SK-N-SH (cell line): ENCODE data around the gene CDH4. TPM values are rescaled to one million over a fixed set of nuclear protein-coding genes. Genes with fewer than 3 reads are reported as not detected.

Source experiments
- CTCF ChIA-PET: fragments of 300-600, 350-600 bp; formaldehyde crosslinking; extraction: SDS; loops from one replicate; lab custom pipeline; 2021; lab: Yijun Ruan, JAX
- POLR2A ChIA-PET: fragments of 350-600 bp; sonication (Branson Sonifier 250); formaldehyde crosslinking; extraction: SDS; loops from one replicate; lab custom pipeline; 2020; ENCODE audit warnings: antibody characterized with exemption, inconsistent platforms; lab: Yijun Ruan, JAX
- DNase-seq: peaks from one replicate; pipeline ENCODE4 v3.0.0; 2012
- H2AFZ ChIP-seq: fragments of 200-600 bp; sonication (generic); 2 replicates; pipeline ENCODE4 v1.8.1; 2016; ENCODE audit warnings: antibody characterized with exemption, mild to moderate bottlenecking, low read depth
- H3F3A ChIP-seq: fragments of 200-600 bp; sonication (generic); replicated peaks from 2 replicates; pipeline ENCODE3; 2016; ENCODE audit warnings: antibody characterized with exemption, mild to moderate bottlenecking; ENCODE audit not compliant: insufficient read depth
- H3K27ac ChIP-seq, 2 experiments: fragments of 200-500 bp in 1 of 2; fragments of 200-600 bp in 1 of 2; sonication (Bioruptor generic) in 1 of 2; sonication (generic), shearing (Covaris generic) in 1 of 2; 2 replicates each; pipeline versions ENCODE4 v1.5.1 to v1.6.1; 2014 to 2016; ENCODE audit warnings: low read depth in 2 of 2, inconsistent platforms in 1 of 2, low read length in 1 of 2, mild to moderate bottlenecking in 1 of 2, mixed read lengths in 1 of 2
- H3K27me3 ChIP-seq: fragments of 200-600 bp; sonication (generic), shearing (Covaris generic); 2 replicates; pipeline ENCODE4 v1.6.1; 2016; ENCODE audit warnings: mixed run types; ENCODE audit not compliant: insufficient read depth
- H3K36me3 ChIP-seq, 2 experiments: fragments of 200-500 bp in 1 of 2; fragments of 200-600 bp in 1 of 2; sonication (Bioruptor generic) in 1 of 2; sonication (generic) in 1 of 2; replicated peaks in 1 of 2; 2 replicates each; pipeline versions ENCODE3 to v1.5.1; 2014 to 2016; ENCODE audit warnings: low read length in 1 of 2, mild to moderate bottlenecking in 1 of 2; ENCODE audit not compliant: insufficient read depth in 2 of 2, control insufficient read depth in 1 of 2
- H3K4me1 ChIP-seq, 2 experiments: fragments of 200-500 bp in 1 of 2; fragments of 200-600 bp in 1 of 2; sonication (Bioruptor generic) in 1 of 2; sonication (generic), shearing (Covaris generic) in 1 of 2; 2 replicates each; pipeline versions ENCODE4 v1.5.1 to v1.6.1; 2014 to 2016; ENCODE audit warnings: low read depth in 1 of 2, low read length in 1 of 2, mixed run types in 1 of 2; ENCODE audit not compliant: insufficient read depth in 2 of 2, control insufficient read depth in 1 of 2
- H3K4me2 ChIP-seq: fragments of 200-600 bp; sonication (generic), shearing (Covaris generic); 2 replicates; pipeline ENCODE4 v1.6.1; 2017; ENCODE audit warnings: mixed run types
- H3K4me3 ChIP-seq, 2 experiments: fragments of 200-500 bp in 1 of 2; fragments of 200-600 bp in 1 of 2; sonication (Bioruptor generic) in 1 of 2; sonication (generic), shearing (Covaris generic) in 1 of 2; 2 replicates each; pipeline versions ENCODE4 v1.5.1 to v1.8.1; 2014 to 2016; ENCODE audit warnings: low read depth in 2 of 2, inconsistent platforms in 1 of 2, low read length in 1 of 2, mild to moderate bottlenecking in 1 of 2, mixed read lengths in 1 of 2, moderate library complexity in 1 of 2
- H3K79me2 ChIP-seq: fragments of 200-600 bp; sonication (generic); 2 replicates; pipeline ENCODE4 v1.8.1; 2017; ENCODE audit warnings: mild to moderate bottlenecking; ENCODE audit not compliant: insufficient read depth
- H3K9ac ChIP-seq: fragments of 200-600 bp; sonication (generic); 2 replicates; pipeline ENCODE4 v1.6.1; 2017; ENCODE audit warnings: mixed run types
- H3K9me2 ChIP-seq: fragments of 200-600 bp; sonication (generic); 2 replicates; pipeline ENCODE4 v1.6.1; 2017; ENCODE audit warnings: mixed run types
- H3K9me3 ChIP-seq: fragments of 200-600 bp; sonication (generic); 2 replicates; pipeline ENCODE4 v1.6.1; 2017; ENCODE audit warnings: mixed run types, mild to moderate bottlenecking, moderate library complexity
- H4K20me1 ChIP-seq: fragments of 200-600 bp; sonication (generic); 2 replicates; pipeline ENCODE4 v1.6.1; 2017; ENCODE audit warnings: mild to moderate bottlenecking, mixed run types; ENCODE audit not compliant: insufficient read depth
- EZH2phosphoT487 ChIP-seq: fragments of 200-600 bp; sonication (generic); IDR thresholded peaks from 2 replicates; pipeline ENCODE4 v1.6.1; 2017; ENCODE audit warnings: low read depth, mixed run types, mild to moderate bottlenecking, antibody characterized with exemption, moderate library complexity, borderline replicate concordance
- FOSL2 ChIP-seq: IDR thresholded peaks from 2 replicates; pipeline ENCODE4 v1.4.0; 2012; ENCODE audit warnings: low read depth, mild to moderate bottlenecking, moderate library complexity, borderline replicate concordance
- FOXM1 ChIP-seq: IDR thresholded peaks from 2 replicates; pipeline ENCODE4 v1.4.0; 2012; ENCODE audit warnings: low read depth, mild to moderate bottlenecking
- GATA2 ChIP-seq: sonication (generic); formaldehyde crosslinking; IDR thresholded peaks from 2 replicates; pipeline ENCODE4 v1.5.0; 2020; ENCODE audit warnings: mild to moderate bottlenecking, missing genetic modification reagents
- IRF3 ChIP-seq: fragments of 150-350 bp; IDR thresholded peaks from 2 replicates; pipeline ENCODE4 v1.6.1; 2016; ENCODE audit warnings: mild to moderate bottlenecking, low read depth, low read length
- MXI1 ChIP-seq: IDR thresholded peaks from 2 replicates; pipeline ENCODE4 v1.6.1; 2012; ENCODE audit warnings: mild to moderate bottlenecking, low read depth, low read length, improper control_type of control experiment
- RCOR1 ChIP-seq: fragments of 150-350 bp; IDR thresholded peaks from 2 replicates; pipeline ENCODE4 v1.6.1; 2017; ENCODE audit warnings: antibody characterized with exemption, low read length
- RFX5 ChIP-seq: IDR thresholded peaks from 2 replicates; pipeline ENCODE4 v1.6.1; 2012; ENCODE audit warnings: mild to moderate bottlenecking, improper control_type of control experiment, low read length
- RXRA ChIP-seq: IDR thresholded peaks from 2 replicates; pipeline ENCODE4 v1.4.0; 2012; ENCODE audit warnings: low read depth, mild to moderate bottlenecking, borderline replicate concordance
- TAF1 ChIP-seq: IDR thresholded peaks from 2 replicates; pipeline ENCODE4 v1.6.1; 2012; ENCODE audit warnings: low read depth, mild to moderate bottlenecking, low read length, moderate library complexity, borderline replicate concordance
- TEAD4 ChIP-seq: IDR thresholded peaks from 2 replicates; pipeline ENCODE4 v1.4.0; 2012; ENCODE audit warnings: mild to moderate bottlenecking, borderline replicate concordance; ENCODE audit not compliant: insufficient read depth
- USF1 ChIP-seq: IDR thresholded peaks from 2 replicates; pipeline ENCODE4 v1.4.0; 2012; ENCODE audit warnings: low read depth, borderline replicate concordance
- ZBTB33 ChIP-seq: IDR thresholded peaks from 2 replicates; pipeline ENCODE4 v1.4.0; 2012; ENCODE audit warnings: low read depth, borderline replicate concordance
- WGBS: methylation state at CpG from one replicate; pipeline ENCODE4 v1.1.6; 2017; ENCODE audit warnings: low lambda C conversion rate; 5-methylcytosine and 5-hydroxymethylcytosine counted together
- polyA plus RNA-seq, 3 experiments: library from polyadenylated mRNA; depleted of rRNA; stranded (reverse); fragments of >200 nt; gene quantifications; 2 replicates each; pipeline ENCODE4 v1.2.3, GENCODE V29; 2012
- TF ChIP-seq, protein P1 (sequence below): IDR thresholded peaks from 2 replicates; pipeline ENCODE4 v1.6.1; 2012; ENCODE audit warnings: mild to moderate bottlenecking, low read depth, low read length, moderate library complexity
- TF ChIP-seq, protein P2 (sequence below): fragments of 150-350 bp; IDR thresholded peaks from 2 replicates; pipeline ENCODE4 v1.6.1; 2017; ENCODE audit warnings: antibody characterized with exemption, low read length, low read depth, borderline replicate concordance

Gene CDH4
- polyA plus RNA-seq, 1 of the 3 experiments (the other 2 are of a cell fraction) = not detected

GRCh38 chr20:61666471-61666832 is 414.4 kb downstream of the CDH4 start:
- DNase-seq = no peak
- Histone ChIP-seq H3F3A (no peaks in the 10 kb centered on the region), H4K20me1 (no peaks in the 10 kb centered on the region), H3K9me2 (no peaks in the 10 kb centered on the region), H2AFZ (no peak overlapping the region), H3K4me2 (no peak overlapping the region), H3K4me3 (no peak overlapping the region), H3K27ac (no peak overlapping the region), H3K4me1 (no peaks in the 10 kb centered on the region), H3K27me3 (no peaks in the 10 kb centered on the region), H3K9ac (no peak overlapping the region), H3K79me2 (no peaks in the 10 kb centered on the region), H3K9me3 (no peaks in the 10 kb centered on the region), H3K36me3 (no peaks in the 10 kb centered on the region)
- TF ChIP-seq IRF3 (no peak), EZH2phosphoT487 (no peak), RFX5 (no peak), FOXM1 (no peak), RCOR1 (no peak), RXRA (no peak), ZBTB33 (no peak), GATA2 (CRISPR knock-in tag) (no peak), FOSL2 (no peak), TAF1 (no peak), MXI1 (no peak), TEAD4 (no peak), USF1 (no peak)
- TF ChIP-seq, protein P1, sequence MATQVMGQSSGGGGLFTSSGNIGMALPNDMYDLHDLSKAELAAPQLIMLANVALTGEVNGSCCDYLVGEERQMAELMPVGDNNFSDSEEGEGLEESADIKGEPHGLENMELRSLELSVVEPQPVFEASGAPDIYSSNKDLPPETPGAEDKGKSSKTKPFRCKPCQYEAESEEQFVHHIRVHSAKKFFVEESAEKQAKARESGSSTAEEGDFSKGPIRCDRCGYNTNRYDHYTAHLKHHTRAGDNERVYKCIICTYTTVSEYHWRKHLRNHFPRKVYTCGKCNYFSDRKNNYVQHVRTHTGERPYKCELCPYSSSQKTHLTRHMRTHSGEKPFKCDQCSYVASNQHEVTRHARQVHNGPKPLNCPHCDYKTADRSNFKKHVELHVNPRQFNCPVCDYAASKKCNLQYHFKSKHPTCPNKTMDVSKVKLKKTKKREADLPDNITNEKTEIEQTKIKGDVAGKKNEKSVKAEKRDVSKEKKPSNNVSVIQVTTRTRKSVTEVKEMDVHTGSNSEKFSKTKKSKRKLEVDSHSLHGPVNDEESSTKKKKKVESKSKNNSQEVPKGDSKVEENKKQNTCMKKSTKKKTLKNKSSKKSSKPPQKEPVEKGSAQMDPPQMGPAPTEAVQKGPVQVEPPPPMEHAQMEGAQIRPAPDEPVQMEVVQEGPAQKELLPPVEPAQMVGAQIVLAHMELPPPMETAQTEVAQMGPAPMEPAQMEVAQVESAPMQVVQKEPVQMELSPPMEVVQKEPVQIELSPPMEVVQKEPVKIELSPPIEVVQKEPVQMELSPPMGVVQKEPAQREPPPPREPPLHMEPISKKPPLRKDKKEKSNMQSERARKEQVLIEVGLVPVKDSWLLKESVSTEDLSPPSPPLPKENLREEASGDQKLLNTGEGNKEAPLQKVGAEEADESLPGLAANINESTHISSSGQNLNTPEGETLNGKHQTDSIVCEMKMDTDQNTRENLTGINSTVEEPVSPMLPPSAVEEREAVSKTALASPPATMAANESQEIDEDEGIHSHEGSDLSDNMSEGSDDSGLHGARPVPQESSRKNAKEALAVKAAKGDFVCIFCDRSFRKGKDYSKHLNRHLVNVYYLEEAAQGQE = no peak
- TF ChIP-seq, protein P2, sequence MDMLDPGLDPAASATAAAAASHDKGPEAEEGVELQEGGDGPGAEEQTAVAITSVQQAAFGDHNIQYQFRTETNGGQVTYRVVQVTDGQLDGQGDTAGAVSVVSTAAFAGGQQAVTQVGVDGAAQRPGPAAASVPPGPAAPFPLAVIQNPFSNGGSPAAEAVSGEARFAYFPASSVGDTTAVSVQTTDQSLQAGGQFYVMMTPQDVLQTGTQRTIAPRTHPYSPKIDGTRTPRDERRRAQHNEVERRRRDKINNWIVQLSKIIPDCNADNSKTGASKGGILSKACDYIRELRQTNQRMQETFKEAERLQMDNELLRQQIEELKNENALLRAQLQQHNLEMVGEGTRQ = no peak
- 45% methylated on average over 4 of the region's 9 CpGs for WGBS
- CTCF ChIA-PET = no interaction called here
- POLR2A ChIA-PET = no interaction called here
